ENCODE measurements around the gene ATG7. TPM values are rescaled to one million over a fixed set of nuclear protein-coding genes. Genes with fewer than 3 reads are reported as not detected.

Gene ATG7
- total RNA-seq, 1 donor from 2014 or later = 51.7 TPM

DNA sequence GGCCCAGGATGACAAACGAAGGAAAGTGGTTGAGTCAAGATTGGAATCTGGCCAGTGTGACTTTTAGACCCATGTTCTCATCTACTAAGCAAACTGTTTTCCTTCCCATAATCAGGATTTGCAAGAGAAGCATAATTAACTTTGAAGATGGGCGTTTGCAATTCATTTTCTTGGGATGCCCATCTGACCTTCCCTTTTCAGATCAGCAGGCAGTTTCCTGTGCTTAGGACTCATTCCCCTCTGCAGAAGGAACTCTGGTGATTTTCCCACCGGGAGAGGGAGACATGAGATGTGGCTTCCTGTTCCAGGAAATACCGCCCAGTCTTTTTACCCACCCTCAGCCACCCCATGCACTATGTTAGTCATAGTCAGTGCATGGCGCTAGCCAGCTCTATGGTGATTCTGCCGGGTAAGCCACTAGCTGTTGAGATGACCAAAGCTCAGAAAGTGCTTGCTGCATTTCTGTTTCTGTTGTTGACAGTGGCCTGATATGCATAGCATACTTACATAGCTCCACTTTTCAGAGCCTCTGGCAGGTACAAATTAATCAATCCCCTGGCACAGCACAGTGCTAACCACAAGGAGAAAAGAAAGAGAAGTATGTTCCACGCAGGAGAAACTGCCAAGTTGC, 242.1 kb downstream of the ATG7 start:
- ChIA-PET CTCF (no interaction called here), POLR2A (no interaction called here)
- Mint-ChIP-seq H3K9me3 (no peaks in the 10 kb centered on the region), H3K27me3 (no peaks in the 10 kb centered on the region), H3K4me1 (no peaks in the 10 kb centered on the region), H3K27ac (no peak overlapping the region), H3K4me3 (no peak overlapping the region), H3K36me3 (ENCODE audit: low read depth) (peaks cover 18% of the 10 kb centered on the region)
- ATAC-seq (ENCODE audit: low read depth) = no peak
- DNase-seq = no peak
- intact Hi-C loops (cut with micrococcal nuclease) = no loop called here
- TF ChIP-seq, protein P1, sequence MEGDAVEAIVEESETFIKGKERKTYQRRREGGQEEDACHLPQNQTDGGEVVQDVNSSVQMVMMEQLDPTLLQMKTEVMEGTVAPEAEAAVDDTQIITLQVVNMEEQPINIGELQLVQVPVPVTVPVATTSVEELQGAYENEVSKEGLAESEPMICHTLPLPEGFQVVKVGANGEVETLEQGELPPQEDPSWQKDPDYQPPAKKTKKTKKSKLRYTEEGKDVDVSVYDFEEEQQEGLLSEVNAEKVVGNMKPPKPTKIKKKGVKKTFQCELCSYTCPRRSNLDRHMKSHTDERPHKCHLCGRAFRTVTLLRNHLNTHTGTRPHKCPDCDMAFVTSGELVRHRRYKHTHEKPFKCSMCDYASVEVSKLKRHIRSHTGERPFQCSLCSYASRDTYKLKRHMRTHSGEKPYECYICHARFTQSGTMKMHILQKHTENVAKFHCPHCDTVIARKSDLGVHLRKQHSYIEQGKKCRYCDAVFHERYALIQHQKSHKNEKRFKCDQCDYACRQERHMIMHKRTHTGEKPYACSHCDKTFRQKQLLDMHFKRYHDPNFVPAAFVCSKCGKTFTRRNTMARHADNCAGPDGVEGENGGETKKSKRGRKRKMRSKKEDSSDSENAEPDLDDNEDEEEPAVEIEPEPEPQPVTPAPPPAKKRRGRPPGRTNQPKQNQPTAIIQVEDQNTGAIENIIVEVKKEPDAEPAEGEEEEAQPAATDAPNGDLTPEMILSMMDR (IDR thresholded peaks at IDR 0.05) = no peak

DNA sequence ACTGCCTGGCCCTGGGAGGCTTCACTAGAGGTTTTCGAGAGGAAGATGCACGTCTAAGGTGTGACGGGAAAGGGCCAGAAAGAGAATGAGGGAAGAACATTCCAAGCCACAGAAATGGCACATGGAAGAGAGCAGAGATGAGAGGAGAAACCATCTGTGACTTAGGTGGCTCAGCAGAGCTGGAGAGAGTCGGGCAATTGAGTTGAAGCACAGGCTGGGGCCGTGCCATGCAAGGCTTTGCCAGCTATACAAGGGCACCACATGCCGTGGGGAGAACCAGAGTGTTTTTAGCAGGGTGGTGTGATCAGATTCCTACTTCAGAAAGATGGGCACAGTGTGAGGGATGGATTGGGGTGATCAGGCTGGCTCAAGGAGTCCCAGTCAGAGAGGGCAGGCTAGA, 245.4 kb downstream of the ATG7 start:
- H3K36me3 Mint-ChIP-seq (ENCODE audit: low read depth) = peaks cover 2% of the 10 kb centered on the region
- no peaks in the 10 kb centered on the region for H3K9me3 Mint-ChIP-seq
- DNase-seq (no peak), ATAC-seq (ENCODE audit: low read depth) (no peak)
- H3K4me1 Mint-ChIP-seq = no peaks in the 10 kb centered on the region
- H3K4me3 Mint-ChIP-seq = no peak overlapping the region
- no peak overlapping the region for H3K27ac Mint-ChIP-seq
- intact Hi-C loops (cut with micrococcal nuclease) = no loop called here
- ChIA-PET POLR2A (interaction anchor here (0.7 kb wide), 1 partner anchor 83 kb away, joined by 5 read pairs; no protein-coding TSS in a partner anchor), CTCF (no interaction called here)
- TF ChIP-seq, protein P1 (IDR thresholded peaks at IDR 0.05) = no peak
- H3K27me3 Mint-ChIP-seq = no peaks in the 10 kb centered on the region

- intact Hi-C loops (cut with micrococcal nuclease) = no loop called here
- TF ChIP-seq, protein P1 (IDR thresholded peaks at IDR 0.05) = no peak
- CTCF ChIA-PET = no interaction called here
- Mint-ChIP-seq H3K4me3 (no peak overlapping the region), H3K36me3 (ENCODE audit: low read depth) (peaks cover 2% of the 10 kb centered on the region), H3K4me1 (no peaks in the 10 kb centered on the region), H3K27ac (no peak overlapping the region), H3K9me3 (no peaks in the 10 kb centered on the region), H3K27me3 (no peaks in the 10 kb centered on the region)
- POLR2A ChIA-PET = no interaction called here
- ATAC-seq (ENCODE audit: low read depth) = no peak
- no peak for DNase-seq
Measured at GRCh38 chr3:11521167-11521566, 249.0 kb downstream of the ATG7 start.

DNA sequence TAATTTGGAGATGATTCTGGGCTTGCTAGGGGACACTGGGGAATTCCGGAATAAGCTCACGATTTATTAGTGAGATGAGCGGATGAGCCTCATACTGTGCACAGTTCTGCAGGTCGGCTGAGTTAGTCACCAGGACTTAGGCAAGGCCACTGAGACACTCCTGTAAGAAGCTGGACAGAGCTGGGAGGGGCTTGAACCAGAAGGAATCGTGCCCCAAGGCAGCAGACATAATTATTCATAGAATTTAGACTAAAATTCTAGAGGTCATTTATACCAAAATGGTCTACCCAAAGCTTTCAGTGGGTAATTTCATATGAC, 250.2 kb downstream of the ATG7 start:
- Mint-ChIP-seq H3K27me3 (no peaks in the 10 kb centered on the region), H3K9me3 (no peaks in the 10 kb centered on the region), H3K27ac (no peak overlapping the region), H3K36me3 (ENCODE audit: low read depth) (peaks cover 3% of the 10 kb centered on the region), H3K4me3 (no peak overlapping the region), H3K4me1 (no peaks in the 10 kb centered on the region)
- ChIA-PET POLR2A (no interaction called here), CTCF (no interaction called here)
- DNase-seq (no peak), ATAC-seq (ENCODE audit: low read depth) (no peak)
- TF ChIP-seq, protein P1 (IDR thresholded peaks at IDR 0.05) = no peak
- intact Hi-C loops (cut with micrococcal nuclease) = no loop called here

- ATAC-seq (ENCODE audit: low read depth) = no peak
- TF ChIP-seq, protein P1 (IDR thresholded peaks at IDR 0.05) = no peak
- CTCF ChIA-PET = no interaction called here
Measured at GRCh38 chr3:11522953-11523571, 250.9 kb downstream of the ATG7 start.

More at GRCh38 chr3:11522953-11523571, 250.9 kb downstream of the ATG7 start:
- Mint-ChIP-seq H3K9me3 (no peaks in the 10 kb centered on the region), H3K27ac (no peak overlapping the region), H3K36me3 (ENCODE audit: low read depth) (peaks cover 6% of the 10 kb centered on the region), H3K4me1 (no peaks in the 10 kb centered on the region), H3K4me3 (no peak overlapping the region), H3K27me3 (no peaks in the 10 kb centered on the region)
- POLR2A ChIA-PET = no interaction called here
- DNase-seq = no peak
- intact Hi-C loops (cut with micrococcal nuclease) = no loop called here

Measured in activated B cell treated with CpG ODN at 0.5 μM for 24 hours (primary cell).